SK-N-SH (cell line): ENCODE measurements around the gene TIMM29. TPM values are rescaled to one million over a fixed set of nuclear protein-coding genes. Genes with fewer than 3 reads are reported as not detected.

Experiments
- CTCF ChIA-PET: fragments of 300-600, 350-600 bp; formaldehyde crosslinking; extraction: SDS; loops from one replicate; lab custom pipeline; 2021; lab: Yijun Ruan, JAX
- POLR2A ChIA-PET: fragments of 350-600 bp; sonication (Branson Sonifier 250); formaldehyde crosslinking; extraction: SDS; loops from one replicate; lab custom pipeline; 2020; ENCODE audit warnings: antibody characterized with exemption, inconsistent platforms; lab: Yijun Ruan, JAX
- DNase-seq: peaks from one replicate; pipeline ENCODE4 v3.0.0; 2012
- H2AFZ ChIP-seq: fragments of 200-600 bp; sonication (generic); 2 replicates; pipeline ENCODE4 v1.8.1; 2016; ENCODE audit warnings: antibody characterized with exemption, mild to moderate bottlenecking, low read depth
- H3F3A ChIP-seq: fragments of 200-600 bp; sonication (generic); replicated peaks from 2 replicates; pipeline ENCODE3; 2016; ENCODE audit warnings: antibody characterized with exemption, mild to moderate bottlenecking; ENCODE audit not compliant: insufficient read depth
- H3K27ac ChIP-seq, 2 experiments: fragments of 200-500 bp in 1 of 2; fragments of 200-600 bp in 1 of 2; sonication (Bioruptor generic) in 1 of 2; sonication (generic), shearing (Covaris generic) in 1 of 2; 2 replicates each; pipeline versions ENCODE4 v1.5.1 to v1.6.1; 2014 to 2016; ENCODE audit warnings: low read depth in 2 of 2, inconsistent platforms in 1 of 2, low read length in 1 of 2, mild to moderate bottlenecking in 1 of 2, mixed read lengths in 1 of 2
- H3K27me3 ChIP-seq: fragments of 200-600 bp; sonication (generic), shearing (Covaris generic); 2 replicates; pipeline ENCODE4 v1.6.1; 2016; ENCODE audit warnings: mixed run types; ENCODE audit not compliant: insufficient read depth
- H3K36me3 ChIP-seq, 2 experiments: fragments of 200-500 bp in 1 of 2; fragments of 200-600 bp in 1 of 2; sonication (Bioruptor generic) in 1 of 2; sonication (generic) in 1 of 2; replicated peaks in 1 of 2; 2 replicates each; pipeline versions ENCODE3 to v1.5.1; 2014 to 2016; ENCODE audit warnings: low read length in 1 of 2, mild to moderate bottlenecking in 1 of 2; ENCODE audit not compliant: insufficient read depth in 2 of 2, control insufficient read depth in 1 of 2
- H3K4me1 ChIP-seq, 2 experiments: fragments of 200-500 bp in 1 of 2; fragments of 200-600 bp in 1 of 2; sonication (Bioruptor generic) in 1 of 2; sonication (generic), shearing (Covaris generic) in 1 of 2; 2 replicates each; pipeline versions ENCODE4 v1.5.1 to v1.6.1; 2014 to 2016; ENCODE audit warnings: low read depth in 1 of 2, low read length in 1 of 2, mixed run types in 1 of 2; ENCODE audit not compliant: insufficient read depth in 2 of 2, control insufficient read depth in 1 of 2
- H3K4me2 ChIP-seq: fragments of 200-600 bp; sonication (generic), shearing (Covaris generic); 2 replicates; pipeline ENCODE4 v1.6.1; 2017; ENCODE audit warnings: mixed run types
- H3K4me3 ChIP-seq, 2 experiments: fragments of 200-500 bp in 1 of 2; fragments of 200-600 bp in 1 of 2; sonication (Bioruptor generic) in 1 of 2; sonication (generic), shearing (Covaris generic) in 1 of 2; 2 replicates each; pipeline versions ENCODE4 v1.5.1 to v1.8.1; 2014 to 2016; ENCODE audit warnings: low read depth in 2 of 2, inconsistent platforms in 1 of 2, low read length in 1 of 2, mild to moderate bottlenecking in 1 of 2, mixed read lengths in 1 of 2, moderate library complexity in 1 of 2
- H3K79me2 ChIP-seq: fragments of 200-600 bp; sonication (generic); 2 replicates; pipeline ENCODE4 v1.8.1; 2017; ENCODE audit warnings: mild to moderate bottlenecking; ENCODE audit not compliant: insufficient read depth
- H3K9ac ChIP-seq: fragments of 200-600 bp; sonication (generic); 2 replicates; pipeline ENCODE4 v1.6.1; 2017; ENCODE audit warnings: mixed run types
- H3K9me2 ChIP-seq: fragments of 200-600 bp; sonication (generic); 2 replicates; pipeline ENCODE4 v1.6.1; 2017; ENCODE audit warnings: mixed run types
- H3K9me3 ChIP-seq: fragments of 200-600 bp; sonication (generic); 2 replicates; pipeline ENCODE4 v1.6.1; 2017; ENCODE audit warnings: mixed run types, mild to moderate bottlenecking, moderate library complexity
- H4K20me1 ChIP-seq: fragments of 200-600 bp; sonication (generic); 2 replicates; pipeline ENCODE4 v1.6.1; 2017; ENCODE audit warnings: mild to moderate bottlenecking, mixed run types; ENCODE audit not compliant: insufficient read depth
- CHD2 ChIP-seq: fragments of 150-350 bp; IDR thresholded peaks from 2 replicates; pipeline ENCODE4 v1.6.1; 2018; ENCODE audit warnings: low read length; ENCODE audit not compliant: partially characterized antibody
- EP300 ChIP-seq, 2 experiments: IDR thresholded peaks; 2 replicates each; pipeline versions ENCODE4 v1.4.0 to v1.6.1; 2012; ENCODE audit warnings: borderline replicate concordance in 1 of 2, low read depth in 1 of 2, low read length in 1 of 2
- FOSL2 ChIP-seq: IDR thresholded peaks from 2 replicates; pipeline ENCODE4 v1.4.0; 2012; ENCODE audit warnings: low read depth, mild to moderate bottlenecking, moderate library complexity, borderline replicate concordance
- JUND ChIP-seq: IDR thresholded peaks from 2 replicates; pipeline ENCODE4 v1.4.0; 2012
- MEF2A ChIP-seq: IDR thresholded peaks from 2 replicates; pipeline ENCODE4 v1.4.0; 2012; ENCODE audit warnings: low read depth, borderline replicate concordance
- MXI1 ChIP-seq: IDR thresholded peaks from 2 replicates; pipeline ENCODE4 v1.6.1; 2012; ENCODE audit warnings: mild to moderate bottlenecking, low read depth, low read length, improper control_type of control experiment
- NRF1 ChIP-seq: IDR thresholded peaks from 2 replicates; pipeline ENCODE4 v1.6.1; 2012; ENCODE audit warnings: low read depth, mild to moderate bottlenecking, low read length
- POLR2AphosphoS5 ChIP-seq: IDR thresholded peaks from 2 replicates; pipeline ENCODE4 v1.6.1; 2012; ENCODE audit warnings: low read depth, low read length
- RFX5 ChIP-seq: IDR thresholded peaks from 2 replicates; pipeline ENCODE4 v1.6.1; 2012; ENCODE audit warnings: mild to moderate bottlenecking, improper control_type of control experiment, low read length
- SMC3 ChIP-seq: IDR thresholded peaks from 2 replicates; pipeline ENCODE4 v1.6.1; 2012; ENCODE audit warnings: low read depth, low read length, improper control_type of control experiment
- WGBS: methylation state at CpG from one replicate; pipeline ENCODE4 v1.1.6; 2017; ENCODE audit warnings: low lambda C conversion rate; 5-methylcytosine and 5-hydroxymethylcytosine counted together
- polyA plus RNA-seq, 3 experiments: library from polyadenylated mRNA; depleted of rRNA; stranded (reverse); fragments of >200 nt; gene quantifications; 2 replicates each; pipeline ENCODE4 v1.2.3, GENCODE V29; 2012
- TF ChIP-seq, protein P1 (sequence below): fragments of 200-600 bp; sonication (generic); IDR thresholded peaks from 2 replicates; pipeline ENCODE4 v1.6.1; 2017; ENCODE audit warnings: antibody characterized with exemption, mild to moderate bottlenecking, moderate library complexity
- TF ChIP-seq, protein P2 (sequence below): fragments of 150-350 bp; IDR thresholded peaks from 2 replicates; pipeline ENCODE4 v1.6.1; 2017; ENCODE audit warnings: antibody characterized with exemption, low read length, low read depth, borderline replicate concordance
- TF ChIP-seq, protein P3 (sequence below): IDR thresholded peaks from 2 replicates; pipeline ENCODE4; 2012
- TF ChIP-seq, protein P4 (sequence below): IDR thresholded peaks from 2 replicates; pipeline ENCODE4 v1.4.0; 2012; ENCODE audit warnings: low read depth, borderline replicate concordance
- TF ChIP-seq, protein P5 (sequence below): IDR thresholded peaks from 2 replicates; pipeline ENCODE4 v1.4.0; 2012; ENCODE audit warnings: low read depth, borderline replicate concordance

The TIMM29 gene
- polyA plus RNA-seq, 1 of the 3 experiments (the other 2 are of a cell fraction), result 12.5 TPM

DNA sequence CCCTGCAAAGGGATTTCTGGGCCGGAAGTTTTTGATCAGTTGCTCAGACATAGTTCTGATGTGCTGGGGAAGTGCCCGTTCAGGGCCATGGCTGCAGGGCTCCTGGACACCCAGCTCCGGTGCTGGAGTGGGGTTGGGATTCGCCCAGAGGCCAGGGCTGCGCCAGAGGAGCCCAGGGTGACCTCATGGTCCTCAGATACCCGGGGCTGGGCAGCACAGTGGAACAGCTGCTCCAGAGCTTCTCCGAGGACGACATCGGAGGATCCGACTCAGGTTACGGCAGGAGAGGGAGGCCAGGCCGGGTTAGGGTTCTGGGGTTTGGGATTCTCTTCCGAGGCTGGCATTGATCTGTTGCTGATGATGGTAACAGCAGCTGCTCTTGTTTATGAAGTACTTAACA lies 36.4 kb upstream of the TIMM29 start:
- 98% methylated on average over 6 of the region's 13 CpGs for WGBS
- TF ChIP-seq, protein P1, sequence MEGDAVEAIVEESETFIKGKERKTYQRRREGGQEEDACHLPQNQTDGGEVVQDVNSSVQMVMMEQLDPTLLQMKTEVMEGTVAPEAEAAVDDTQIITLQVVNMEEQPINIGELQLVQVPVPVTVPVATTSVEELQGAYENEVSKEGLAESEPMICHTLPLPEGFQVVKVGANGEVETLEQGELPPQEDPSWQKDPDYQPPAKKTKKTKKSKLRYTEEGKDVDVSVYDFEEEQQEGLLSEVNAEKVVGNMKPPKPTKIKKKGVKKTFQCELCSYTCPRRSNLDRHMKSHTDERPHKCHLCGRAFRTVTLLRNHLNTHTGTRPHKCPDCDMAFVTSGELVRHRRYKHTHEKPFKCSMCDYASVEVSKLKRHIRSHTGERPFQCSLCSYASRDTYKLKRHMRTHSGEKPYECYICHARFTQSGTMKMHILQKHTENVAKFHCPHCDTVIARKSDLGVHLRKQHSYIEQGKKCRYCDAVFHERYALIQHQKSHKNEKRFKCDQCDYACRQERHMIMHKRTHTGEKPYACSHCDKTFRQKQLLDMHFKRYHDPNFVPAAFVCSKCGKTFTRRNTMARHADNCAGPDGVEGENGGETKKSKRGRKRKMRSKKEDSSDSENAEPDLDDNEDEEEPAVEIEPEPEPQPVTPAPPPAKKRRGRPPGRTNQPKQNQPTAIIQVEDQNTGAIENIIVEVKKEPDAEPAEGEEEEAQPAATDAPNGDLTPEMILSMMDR, result no peak
- TF ChIP-seq POLR2AphosphoS5 (no peak), SMC3 (no peak)
- Histone ChIP-seq H3K27me3 (no peaks in the 10 kb centered on the region), H4K20me1 (peaks cover 63% of the 10 kb centered on the region), H3K4me1 (peaks cover 8 to 37% of the 10 kb centered on the region in 2 experiments; a peak in 2 of 4 replicates), H3K36me3 (no peaks in the 10 kb centered on the region), H3K9me3 (no peaks in the 10 kb centered on the region), H3K9me2 (no peaks in the 10 kb centered on the region), H3K27ac (no peak overlapping the region), H3K9ac (no peak overlapping the region), H2AFZ (no peak overlapping the region), H3K4me3 (no peak overlapping the region), H3F3A (no peaks in the 10 kb centered on the region), H3K79me2 (peaks cover 85% of the 10 kb centered on the region), H3K4me2 (no peak overlapping the region)
- ChIA-PET CTCF (interaction anchor here (1.3 kb wide), 1 partner anchor 16 kb away, joined by 3 read pairs; no protein-coding TSS in a partner anchor), POLR2A (no interaction called here)
- DNase-seq, result no peak

DNA sequence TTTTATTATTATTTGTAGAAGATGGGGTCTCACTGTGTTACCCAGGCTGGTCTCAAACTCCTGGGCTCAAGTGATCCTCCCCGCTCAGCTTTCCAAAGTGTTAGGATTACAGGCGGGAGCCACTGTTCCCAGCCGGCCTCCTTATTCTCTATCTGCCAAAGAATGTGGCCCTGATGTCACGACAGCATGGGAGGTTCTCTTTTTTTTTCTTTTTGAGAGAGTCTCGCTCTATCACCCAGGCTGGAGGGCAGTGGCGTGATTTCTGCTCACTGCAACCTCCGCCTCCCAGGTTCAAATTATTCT lies 33.7 kb upstream of the TIMM29 start:
- no peaks in the 10 kb centered on the region for H3K27me3 ChIP-seq
- peaks cover 62% of the 10 kb centered on the region for H4K20me1 ChIP-seq
- CTCF ChIA-PET, result interaction anchor here (0.7 to 1.3 kb wide), 3 partner anchors 22 to 31 kb away, joined by 3 to 4 read pairs (median 3); partner anchors contain the start of gene CARM1
- no peak overlapping the region for H3K4me3 ChIP-seq
- TF ChIP-seq NRF1, result no peak
- TF ChIP-seq, protein P2, sequence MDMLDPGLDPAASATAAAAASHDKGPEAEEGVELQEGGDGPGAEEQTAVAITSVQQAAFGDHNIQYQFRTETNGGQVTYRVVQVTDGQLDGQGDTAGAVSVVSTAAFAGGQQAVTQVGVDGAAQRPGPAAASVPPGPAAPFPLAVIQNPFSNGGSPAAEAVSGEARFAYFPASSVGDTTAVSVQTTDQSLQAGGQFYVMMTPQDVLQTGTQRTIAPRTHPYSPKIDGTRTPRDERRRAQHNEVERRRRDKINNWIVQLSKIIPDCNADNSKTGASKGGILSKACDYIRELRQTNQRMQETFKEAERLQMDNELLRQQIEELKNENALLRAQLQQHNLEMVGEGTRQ, result no peak
- no peak overlapping the region for H2AFZ ChIP-seq
- H3K79me2 ChIP-seq, result peaks cover 81% of the 10 kb centered on the region
- no peaks in the 10 kb centered on the region for H3K9me2 ChIP-seq
- 95% methylated on average over 7 of the region's 7 CpGs for WGBS
- no peak overlapping the region for H3K9ac ChIP-seq
- H3K4me2 ChIP-seq, result no peak overlapping the region
- no peak for DNase-seq
- H3K36me3 ChIP-seq, result no peaks in the 10 kb centered on the region
- H3F3A ChIP-seq, result no peaks in the 10 kb centered on the region
- no peaks in the 10 kb centered on the region for H3K9me3 ChIP-seq
- peaks cover 0 to 35% of the 10 kb centered on the region in 2 experiments; a peak in 2 of 4 replicates for H3K4me1 ChIP-seq
- H3K27ac ChIP-seq, result no peak overlapping the region
- POLR2A ChIA-PET, result no interaction called here

DNA sequence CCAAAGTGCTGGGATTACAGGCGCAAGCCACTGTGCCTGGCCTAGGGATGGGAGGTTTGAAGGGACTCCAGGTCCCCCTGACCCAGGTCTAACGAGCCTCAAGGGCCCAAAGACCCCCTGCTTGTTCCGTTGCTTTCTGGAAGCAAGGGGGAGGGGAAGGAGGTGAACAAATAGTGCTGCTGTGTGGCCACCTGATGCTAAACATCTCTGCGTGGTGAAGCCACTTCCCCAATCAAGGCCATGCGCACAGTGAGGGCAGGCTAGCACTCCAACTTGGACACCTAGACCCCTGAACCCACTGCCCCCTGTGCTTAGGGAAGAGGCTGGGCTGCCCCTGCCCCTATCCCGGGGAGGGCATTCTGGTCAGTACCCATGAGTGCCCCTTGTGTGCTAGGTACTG lies 33.2 kb upstream of the TIMM29 start:
- CTCF ChIA-PET, result interaction anchor here (1.0 to 2.2 kb wide), 2 partner anchors 8 to 24 kb away, joined by 3 to 8 read pairs; no protein-coding TSS in a partner anchor
- Histone ChIP-seq H3K9me3 (no peaks in the 10 kb centered on the region), H3K4me3 (no peak overlapping the region), H3K36me3 (no peaks in the 10 kb centered on the region), H3K27ac (no peak overlapping the region), H3K9me2 (no peaks in the 10 kb centered on the region), H3K79me2 (peaks cover 81% of the 10 kb centered on the region), H3K4me1 (peaks cover 0 to 35% of the 10 kb centered on the region in 2 experiments; a peak in 2 of 4 replicates), H3F3A (no peaks in the 10 kb centered on the region), H3K27me3 (no peaks in the 10 kb centered on the region), H3K9ac (no peak overlapping the region), H3K4me2 (no peak overlapping the region), H4K20me1 (peaks cover 63% of the 10 kb centered on the region), H2AFZ (no peak overlapping the region)
- POLR2A ChIA-PET, result no interaction called here
- WGBS, result 92% methylated on average over 5 of the region's 6 CpGs
- DNase-seq, result no peak
- TF ChIP-seq EP300 (IDR thresholded peaks at IDR 0.05; ENCODE audit: borderline replicate concordance in 1 of 2, low read depth in 1 of 2, low read length in 1 of 2), result no peak
- no peak for TF ChIP-seq MXI1
- TF ChIP-seq MEF2A, result no peak
- TF ChIP-seq CHD2, result no peak
- no peak for TF ChIP-seq JUND
- TF ChIP-seq, protein P3, sequence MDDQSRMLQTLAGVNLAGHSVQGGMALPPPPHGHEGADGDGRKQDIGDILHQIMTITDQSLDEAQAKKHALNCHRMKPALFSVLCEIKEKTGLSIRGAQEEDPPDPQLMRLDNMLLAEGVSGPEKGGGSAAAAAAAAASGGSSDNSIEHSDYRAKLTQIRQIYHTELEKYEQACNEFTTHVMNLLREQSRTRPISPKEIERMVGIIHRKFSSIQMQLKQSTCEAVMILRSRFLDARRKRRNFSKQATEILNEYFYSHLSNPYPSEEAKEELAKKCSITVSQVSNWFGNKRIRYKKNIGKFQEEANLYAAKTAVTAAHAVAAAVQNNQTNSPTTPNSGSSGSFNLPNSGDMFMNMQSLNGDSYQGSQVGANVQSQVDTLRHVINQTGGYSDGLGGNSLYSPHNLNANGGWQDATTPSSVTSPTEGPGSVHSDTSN, result no peak
- TF ChIP-seq, protein P4, sequence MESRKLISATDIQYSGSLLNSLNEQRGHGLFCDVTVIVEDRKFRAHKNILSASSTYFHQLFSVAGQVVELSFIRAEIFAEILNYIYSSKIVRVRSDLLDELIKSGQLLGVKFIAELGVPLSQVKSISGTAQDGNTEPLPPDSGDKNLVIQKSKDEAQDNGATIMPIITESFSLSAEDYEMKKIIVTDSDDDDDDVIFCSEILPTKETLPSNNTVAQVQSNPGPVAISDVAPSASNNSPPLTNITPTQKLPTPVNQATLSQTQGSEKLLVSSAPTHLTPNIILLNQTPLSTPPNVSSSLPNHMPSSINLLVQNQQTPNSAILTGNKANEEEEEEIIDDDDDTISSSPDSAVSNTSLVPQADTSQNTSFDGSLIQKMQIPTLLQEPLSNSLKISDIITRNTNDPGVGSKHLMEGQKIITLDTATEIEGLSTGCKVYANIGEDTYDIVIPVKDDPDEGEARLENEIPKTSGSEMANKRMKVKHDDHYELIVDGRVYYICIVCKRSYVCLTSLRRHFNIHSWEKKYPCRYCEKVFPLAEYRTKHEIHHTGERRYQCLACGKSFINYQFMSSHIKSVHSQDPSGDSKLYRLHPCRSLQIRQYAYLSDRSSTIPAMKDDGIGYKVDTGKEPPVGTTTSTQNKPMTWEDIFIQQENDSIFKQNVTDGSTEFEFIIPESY, result no peak
- TF ChIP-seq, protein P5, sequence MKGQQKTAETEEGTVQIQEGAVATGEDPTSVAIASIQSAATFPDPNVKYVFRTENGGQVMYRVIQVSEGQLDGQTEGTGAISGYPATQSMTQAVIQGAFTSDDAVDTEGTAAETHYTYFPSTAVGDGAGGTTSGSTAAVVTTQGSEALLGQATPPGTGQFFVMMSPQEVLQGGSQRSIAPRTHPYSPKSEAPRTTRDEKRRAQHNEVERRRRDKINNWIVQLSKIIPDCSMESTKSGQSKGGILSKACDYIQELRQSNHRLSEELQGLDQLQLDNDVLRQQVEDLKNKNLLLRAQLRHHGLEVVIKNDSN, result no peak
- no peak for TF ChIP-seq FOSL2
- TF ChIP-seq RFX5, result no peak
